Activated naive CD4-positive, alpha-beta T cell treated with Interleukin-2 at 50 U/mL for 16 hours (primary cell): ENCODE measurements around the gene SORD.
"Not testable (repeated sequence)": the region's sequence is repeated elsewhere in the genome, so short reads cannot be mapped to it uniquely, and the experiment has no call there.

Experiments used
- DNase-seq: peaks from one replicate; pipeline ENCODE4 v3.0.0-alpha.2; 2020

The SORD gene

DNA sequence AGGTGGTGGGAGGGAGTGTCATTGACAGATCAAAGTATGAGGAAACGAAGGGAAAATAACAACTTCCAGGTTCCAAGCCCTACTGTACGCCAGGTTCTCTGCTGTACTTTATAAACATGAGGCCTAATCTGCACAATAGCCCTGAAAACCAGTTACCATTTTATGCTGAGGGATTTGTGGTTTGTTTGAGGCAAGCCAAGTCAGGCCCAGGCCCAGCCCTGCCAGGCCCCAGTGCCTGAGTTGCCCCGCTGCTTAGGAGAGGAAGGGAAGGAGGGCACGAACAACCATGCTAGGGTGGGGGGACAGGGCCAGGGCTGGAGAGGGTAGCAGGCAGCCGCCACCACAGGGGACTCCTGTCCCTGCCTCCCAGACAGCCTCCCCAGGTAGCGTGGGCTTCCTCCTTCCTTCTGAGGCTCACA, 47.0 kb downstream of the SORD start:
- DNase-seq: not testable (repeated sequence)

DNA sequence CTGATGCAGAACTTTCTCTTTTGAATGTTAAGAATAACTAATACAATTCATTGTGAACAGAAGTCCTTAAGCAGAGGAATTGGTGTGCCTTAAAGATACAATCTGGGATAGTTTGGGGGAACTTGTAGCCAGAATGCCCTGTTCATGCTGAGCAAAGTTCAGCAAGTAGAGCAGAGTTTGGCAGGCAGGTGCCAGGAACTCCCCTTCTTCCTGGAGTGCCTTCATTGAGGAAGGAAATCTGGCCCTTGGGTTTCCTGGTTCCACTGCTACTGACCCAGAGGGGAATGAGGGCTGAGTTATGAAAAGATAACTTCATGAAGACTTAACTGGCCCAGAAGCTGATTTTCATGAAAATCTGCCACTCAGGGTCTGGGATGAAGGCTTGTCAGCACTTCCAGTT, 50.6 kb downstream of the SORD start:
- not testable (repeated sequence) for DNase-seq

DNA sequence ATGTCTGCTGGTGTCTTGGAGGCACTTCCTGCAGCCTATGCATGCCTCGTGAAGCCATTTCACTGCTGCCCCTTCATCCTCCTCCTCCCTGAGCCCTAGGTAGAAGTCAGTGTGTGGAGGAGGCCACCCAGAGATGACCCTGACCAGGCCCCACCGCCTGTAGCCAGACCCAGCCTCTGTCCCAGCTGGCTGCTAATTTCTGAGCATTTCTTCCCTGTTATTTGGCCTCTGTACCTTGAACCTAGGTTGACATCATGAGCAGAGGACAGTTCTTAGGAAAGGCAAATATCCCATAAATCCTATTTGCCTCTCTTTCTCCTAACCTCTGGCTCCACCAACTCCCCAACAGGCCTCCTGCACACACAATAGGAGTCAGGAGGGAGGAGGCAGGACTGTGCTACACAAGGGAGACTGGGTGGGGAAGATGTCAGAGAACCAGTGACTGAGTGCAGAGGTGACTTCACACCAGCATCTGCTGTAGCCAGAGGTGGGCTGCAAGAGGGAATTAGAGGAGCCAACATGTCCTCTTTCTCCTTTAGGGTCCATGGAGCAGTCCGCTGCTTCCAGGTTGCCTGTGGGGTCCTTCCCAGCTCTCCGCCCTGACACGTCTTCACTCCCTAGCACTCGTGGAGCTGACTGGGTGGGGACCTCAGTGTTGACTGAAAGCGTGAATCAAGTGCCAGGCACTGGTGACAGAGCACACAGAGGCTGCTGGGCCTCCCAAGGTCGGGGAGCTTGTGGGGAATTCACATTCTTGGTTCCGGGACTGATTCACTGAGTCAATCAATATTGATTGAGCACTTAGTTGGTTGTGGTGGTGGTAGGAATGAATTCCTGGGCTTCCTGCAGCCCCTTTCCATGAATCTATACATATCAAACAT, 52.7 kb downstream of the SORD start:
- not testable (repeated sequence) for DNase-seq

DNA sequence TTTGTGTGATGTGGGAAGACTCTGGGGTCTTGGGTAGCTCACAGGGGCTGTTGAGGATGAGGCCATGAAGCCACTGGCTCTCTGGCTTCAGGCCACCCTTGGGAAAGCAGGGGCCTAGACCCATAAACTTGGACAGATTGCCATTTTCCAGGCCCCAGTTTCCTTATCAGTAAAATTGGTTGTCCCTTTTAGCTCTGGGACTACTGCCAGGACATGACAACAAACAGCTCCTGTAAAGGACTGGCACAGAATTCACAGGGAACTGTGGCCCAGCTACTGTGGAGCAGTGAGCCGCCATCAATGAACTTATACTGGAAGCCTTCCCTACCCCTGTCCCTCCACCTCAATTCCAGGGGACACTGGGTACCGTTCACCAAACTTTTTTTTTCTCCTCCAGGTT, 54.4 kb downstream of the SORD start:
- DNase-seq: not testable (repeated sequence)

DNA sequence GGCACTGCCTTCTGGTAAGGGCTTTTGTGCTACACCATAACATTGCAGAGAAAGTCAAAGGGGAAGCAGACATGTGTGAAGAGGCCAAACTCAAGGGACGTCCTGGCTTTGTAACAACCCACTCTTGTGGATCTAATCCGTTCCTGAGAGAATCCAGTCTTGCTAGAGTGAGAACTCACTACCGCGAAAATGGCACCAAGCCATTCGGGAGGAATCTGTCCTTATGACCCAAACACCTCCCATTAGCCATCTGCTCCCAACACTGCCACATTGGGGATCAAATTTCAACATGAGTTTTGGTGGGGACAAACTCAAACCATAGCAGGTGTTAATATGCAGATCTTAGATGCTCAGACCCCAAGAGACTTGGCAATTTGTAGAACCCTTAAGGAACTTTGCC, 56.2 kb downstream of the SORD start:
- DNase-seq: not testable (repeated sequence)

DNA sequence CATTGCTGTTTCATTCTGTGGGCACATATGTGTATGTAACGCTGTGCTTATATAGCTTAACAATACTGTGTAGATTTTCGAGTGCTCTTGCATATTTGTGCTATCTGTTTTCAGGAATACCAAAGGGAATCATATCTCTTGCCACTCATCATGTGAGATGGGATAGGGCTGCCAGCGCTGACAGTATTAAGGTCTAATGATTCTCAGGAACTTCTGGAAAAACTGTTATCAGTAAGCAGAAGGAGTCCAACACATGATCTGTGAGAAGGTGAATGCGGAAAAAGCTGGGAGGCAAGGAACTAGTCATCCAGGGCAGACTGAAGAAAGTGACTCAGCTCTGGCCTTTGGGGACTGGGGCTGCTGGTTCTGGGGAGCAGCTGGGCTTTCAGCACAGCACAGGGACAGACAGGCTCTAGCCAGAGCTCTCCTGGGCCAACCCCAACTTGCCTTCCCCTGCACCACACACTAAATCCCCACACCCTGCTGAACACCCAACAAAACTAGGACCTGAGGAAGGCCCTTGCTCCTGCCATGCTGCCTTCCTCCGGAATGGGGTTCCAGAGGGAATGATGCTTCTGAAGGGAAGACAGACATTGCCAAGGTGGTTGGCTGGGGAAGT, 56.7 kb downstream of the SORD start:
- DNase-seq: not testable (repeated sequence)

DNA sequence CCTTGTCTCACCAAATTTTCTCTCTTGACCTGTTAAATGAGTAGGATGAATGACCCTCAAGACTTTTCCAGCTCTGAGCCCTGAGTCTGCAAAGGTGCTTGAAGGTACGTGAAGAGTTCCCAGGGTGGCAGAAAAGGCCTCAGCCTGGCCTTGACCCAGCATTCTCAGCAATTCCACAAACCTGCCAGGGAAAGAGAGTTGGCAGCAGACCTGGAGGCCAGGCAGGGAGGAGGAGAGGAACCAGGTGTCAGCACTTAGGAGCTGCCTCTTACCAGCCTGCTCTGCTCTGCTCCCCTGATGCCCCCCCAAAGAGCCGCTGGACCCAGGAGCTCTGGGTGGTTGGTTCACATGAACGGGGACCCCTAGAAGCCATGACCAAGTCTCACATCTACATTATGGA, 57.6 kb downstream of the SORD start:
- not testable (repeated sequence) for DNase-seq

DNA sequence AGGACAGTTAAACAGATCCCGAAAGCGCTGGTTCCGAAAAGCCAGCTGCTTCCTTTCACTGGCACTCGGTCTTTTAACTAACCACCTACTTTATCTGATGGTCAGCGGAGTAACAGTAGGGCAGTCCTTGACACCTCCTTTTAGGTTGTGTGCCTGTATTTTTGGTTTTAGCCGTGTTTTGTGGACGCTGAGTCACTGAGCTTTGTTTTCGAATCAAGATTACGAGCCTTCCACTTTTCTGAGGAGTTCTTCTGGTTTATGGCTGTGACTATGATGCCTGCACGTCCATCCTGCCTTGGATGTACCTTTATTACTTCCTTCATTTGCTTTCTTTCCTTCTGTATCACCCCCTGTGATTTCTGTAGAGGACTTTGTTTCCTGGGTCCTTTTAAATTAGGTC, 59.4 kb downstream of the SORD start:
- not testable (repeated sequence) for DNase-seq

DNA sequence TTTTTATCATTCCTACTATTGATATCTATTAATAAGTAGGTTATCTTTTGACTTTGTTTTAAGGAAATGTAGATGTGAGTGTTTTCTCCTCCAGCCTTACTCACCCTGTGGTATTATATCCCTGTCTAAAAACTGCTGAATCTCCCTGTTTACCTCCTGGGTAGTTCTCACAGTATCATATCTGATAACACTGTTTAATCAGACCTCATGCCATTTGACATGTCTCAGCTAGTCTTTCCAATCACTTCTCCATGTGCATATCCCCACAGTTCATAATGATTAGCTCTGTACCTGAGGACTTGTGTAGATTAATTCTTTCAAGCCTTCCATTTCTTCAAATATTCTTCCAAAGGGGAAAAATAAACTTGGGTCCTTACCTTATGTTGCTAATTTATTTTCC, 60.2 kb downstream of the SORD start:
- DNase-seq: no peak

DNA sequence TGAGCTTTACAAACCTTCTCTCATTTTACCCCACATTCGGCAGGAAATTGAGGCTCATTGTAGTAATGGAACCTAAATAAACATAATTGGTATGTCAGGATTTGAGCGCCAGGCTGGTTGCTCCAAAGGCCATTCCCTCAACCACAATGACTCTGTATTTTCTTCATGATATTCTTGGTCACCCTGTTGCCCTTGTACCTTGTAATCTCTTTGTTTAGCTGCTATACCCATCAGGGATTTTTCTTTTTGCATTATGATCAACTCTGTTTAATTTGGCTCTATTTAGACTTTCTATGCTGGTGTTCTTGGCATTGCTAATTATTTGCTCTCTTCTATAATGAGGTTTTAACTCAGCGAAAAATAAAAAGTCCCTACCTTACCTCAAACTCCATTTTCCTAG, 61.2 kb downstream of the SORD start:
- DNase-seq: no peak

DNA sequence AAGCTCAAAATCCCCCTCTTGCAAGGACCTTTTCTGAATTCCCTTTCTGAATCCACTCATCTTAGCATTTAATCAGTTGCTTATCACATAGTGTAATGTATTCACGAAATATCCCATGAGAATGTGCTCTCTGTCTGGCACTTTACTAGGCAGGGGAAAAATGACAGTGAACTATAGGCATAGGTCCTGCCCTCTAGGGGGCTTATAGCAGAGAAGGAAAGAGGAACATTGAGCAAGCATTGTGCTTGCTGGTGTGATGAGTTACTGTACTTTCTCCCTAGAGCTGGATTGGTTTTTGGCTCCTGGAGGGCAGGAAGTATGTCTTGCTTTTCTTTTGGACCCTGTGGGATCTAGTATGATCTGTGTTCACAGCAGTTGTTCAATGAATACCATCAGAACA, 64.5 kb downstream of the SORD start:
- DNase-seq: no peak

DNA sequence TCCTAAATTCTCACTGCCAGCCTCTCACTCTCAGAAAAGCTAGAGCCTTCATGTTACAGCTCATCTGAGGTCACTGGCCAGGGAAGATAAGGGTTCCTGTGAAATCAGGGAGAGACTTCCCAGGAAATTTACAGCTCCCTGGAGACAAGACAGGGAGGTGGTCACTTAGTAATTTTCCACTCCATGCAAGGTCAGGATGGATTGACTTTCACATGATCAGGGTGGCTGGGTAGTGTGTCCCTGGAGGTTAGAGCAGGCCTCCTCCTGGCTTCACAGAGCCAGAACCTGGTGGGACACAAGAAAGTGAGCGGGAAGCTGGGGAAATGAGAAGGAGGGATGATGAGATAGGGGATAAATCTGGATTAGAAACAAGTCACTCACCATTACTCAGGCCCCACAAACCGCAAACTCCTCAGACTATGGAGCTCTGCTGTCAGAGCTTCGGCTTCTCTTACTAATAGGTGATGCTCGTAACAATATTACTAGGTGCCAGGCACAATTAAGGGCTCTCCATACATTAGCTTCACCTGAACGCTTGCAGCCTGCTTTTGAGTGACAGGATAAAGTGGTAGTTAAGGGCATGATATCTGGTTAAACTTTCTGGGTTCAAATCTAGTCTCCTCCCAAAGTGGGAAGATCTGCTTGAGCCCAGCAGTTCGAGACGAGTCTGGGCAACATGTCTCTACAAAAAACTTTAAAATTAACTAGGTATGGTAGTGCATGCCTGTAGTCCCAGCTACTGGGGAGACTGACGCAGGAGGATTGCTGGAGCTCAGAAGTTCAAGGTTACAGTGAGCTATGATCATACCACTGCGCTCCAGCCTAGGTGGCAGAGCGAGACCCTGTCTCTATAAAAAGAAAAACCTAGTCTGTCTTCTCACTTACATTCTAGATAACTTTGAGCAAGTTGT, 66.1 kb downstream of the SORD start:
- no peak for DNase-seq

DNA sequence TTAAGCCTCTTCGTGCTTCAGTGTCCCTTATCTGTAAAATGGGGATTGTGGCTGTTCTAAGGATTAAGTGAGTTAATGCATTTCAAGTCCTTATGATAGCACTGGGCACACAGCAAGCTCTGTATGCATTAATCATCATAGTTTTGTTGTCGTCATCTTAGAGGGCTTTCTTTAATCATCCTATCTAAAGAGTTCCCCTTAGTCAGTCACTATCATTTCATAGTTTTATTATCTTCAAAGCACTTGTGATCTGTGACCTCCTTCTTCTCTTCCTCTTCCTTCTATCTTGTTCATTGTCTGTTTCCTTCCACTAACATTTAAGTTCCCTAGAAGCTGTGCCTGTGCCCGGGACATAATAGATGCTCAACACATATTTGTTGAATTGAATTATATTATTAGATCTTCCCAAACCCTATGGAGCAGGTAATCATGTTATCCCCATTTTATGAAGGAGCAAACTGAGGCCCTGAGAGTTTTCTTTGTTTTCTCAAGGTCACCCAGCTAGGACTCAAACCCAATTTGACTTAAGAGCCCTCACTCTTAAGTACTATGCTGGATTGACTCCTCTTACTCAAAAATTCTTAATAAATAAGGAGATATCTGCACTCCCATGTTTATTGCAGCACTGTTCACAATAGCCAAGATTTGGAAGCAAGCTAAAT, 66.8 kb downstream of the SORD start:
- DNase-seq: no peak

DNA sequence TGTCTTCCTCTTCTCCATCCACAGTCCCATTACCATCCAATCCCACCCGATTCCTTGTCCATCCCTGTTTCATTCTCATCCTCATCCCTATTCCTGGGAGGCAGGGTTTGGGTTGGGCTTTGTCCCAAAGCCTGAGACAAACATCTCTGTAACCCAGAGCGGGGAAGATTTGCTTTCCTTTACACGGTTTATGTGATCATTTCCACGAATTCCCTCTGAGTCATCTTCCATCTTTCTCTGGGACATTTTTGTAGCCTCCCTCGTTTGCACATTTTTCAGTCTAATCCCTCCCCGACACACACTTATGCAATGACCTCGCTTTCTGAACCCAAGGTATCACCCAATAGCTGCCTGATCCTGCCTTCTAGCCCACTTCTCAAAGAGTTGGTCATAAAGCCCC, 68.2 kb downstream of the SORD start:
- DNase-seq: no peak

DNA sequence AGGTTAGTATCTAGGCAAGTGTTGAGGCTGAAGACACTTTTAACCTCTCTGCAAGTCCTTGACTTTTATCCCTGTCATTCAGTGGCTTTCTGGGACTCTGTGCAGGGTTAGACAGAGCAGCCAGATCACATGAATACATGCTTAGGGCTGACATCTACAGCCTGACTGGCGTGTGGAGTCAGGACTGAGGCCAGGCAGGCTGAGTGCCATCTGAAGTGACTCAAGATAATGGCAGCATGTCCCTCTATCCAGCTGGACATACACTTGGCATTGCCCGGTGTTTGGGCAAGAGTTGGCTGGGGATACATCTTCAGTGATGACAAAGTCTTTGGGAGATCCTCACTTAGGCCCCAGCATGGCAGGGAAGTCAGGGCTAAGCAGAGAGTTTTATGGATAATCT, 68.6 kb downstream of the SORD start:
- no peak for DNase-seq

DNA sequence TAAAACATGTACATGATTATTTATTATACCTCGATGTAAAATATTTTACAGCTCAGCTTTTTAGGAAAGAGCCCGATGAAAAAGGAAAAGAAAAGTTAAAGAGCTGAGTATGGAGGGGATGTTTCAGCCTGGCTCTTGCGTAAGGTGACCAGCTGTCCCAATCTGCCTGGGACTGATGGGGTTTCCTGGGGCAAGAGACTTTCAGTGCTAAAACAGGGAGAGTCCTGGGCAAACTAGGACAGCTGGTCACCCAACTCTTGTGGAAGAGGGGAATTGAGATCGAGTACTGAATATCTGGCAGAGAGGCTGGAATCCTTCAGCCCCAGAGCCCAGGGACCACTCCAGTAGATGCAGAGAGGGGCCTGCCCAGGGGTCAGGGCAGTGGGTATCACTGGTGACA, 70.0 kb downstream of the SORD start:
- DNase-seq: no peak

DNA sequence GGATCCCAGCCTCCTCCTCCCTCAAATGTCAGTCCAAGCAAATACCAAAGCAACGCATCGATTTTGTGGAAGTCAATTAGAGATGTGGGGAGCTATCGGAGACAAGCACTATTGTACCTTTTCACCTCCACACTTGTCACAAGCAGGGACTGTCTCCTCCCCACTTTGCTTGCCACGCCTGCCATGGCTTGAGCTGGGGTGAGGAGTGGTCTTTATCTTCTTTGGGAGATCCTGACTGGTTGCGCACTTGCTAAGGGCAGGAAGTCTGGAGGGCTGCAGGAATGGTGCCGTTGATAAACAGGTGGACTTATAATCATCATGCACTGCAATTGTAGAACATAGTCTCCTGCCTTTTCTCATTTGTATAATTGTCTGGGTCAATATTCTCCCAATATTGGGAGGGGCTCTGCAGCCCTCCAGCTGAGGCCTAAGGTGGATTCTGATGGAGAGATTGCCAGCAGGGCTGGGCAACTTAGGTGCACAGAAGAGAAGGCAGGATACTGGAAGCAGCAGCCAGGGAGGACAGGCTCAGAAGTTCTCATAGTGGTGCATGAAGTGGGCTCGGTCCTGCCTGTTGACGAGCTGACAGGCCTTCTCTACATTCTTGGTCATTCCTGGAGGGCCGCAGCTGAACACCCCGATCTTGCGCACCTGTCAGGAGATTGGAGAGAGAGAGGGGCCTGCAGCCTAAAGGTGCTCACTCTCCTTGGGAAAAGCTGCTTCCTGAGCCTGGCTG, 70.8 kb downstream of the SORD start:
- no peak for DNase-seq

DNA sequence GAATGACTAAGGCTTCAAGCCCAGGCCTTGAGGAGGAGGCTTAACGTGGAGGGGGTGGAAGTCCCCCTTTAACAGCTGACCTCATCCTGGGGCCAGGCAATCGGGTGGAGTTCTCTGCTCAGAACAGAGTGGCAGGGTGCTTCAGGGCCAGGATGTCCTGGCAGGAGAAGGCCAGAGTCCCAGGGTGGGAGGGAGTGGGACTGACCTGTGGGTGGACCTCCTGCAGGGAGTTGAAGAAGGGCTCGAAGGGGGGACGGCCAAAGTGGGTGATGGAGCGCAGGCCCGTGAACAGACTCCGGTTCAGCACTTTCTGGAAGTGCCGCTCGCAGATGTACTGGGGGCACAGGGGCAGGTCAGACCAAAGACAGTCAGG, 71.3 kb downstream of the SORD start:
- no peak for DNase-seq

DNA sequence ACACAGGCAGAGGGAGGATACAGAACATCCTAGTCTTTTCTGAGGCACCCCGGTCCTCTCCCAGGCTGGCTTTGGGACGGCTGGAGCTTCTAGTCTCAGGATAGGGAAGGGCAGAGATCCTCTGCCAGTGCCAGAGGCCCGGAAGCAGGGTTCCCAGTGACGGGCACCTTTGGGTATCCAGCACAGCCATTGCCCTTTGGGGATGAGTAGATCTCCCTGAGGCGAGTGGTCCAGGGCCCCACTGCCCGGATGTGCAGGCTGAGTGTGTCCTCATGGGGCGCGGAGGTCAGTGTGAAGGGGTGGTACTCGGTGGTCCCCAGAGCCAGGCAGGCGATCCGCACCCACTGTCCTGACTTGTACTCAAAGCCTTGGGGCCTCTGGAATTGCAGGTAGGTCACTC, 72.7 kb downstream of the SORD start:
- no peak for DNase-seq

DNA sequence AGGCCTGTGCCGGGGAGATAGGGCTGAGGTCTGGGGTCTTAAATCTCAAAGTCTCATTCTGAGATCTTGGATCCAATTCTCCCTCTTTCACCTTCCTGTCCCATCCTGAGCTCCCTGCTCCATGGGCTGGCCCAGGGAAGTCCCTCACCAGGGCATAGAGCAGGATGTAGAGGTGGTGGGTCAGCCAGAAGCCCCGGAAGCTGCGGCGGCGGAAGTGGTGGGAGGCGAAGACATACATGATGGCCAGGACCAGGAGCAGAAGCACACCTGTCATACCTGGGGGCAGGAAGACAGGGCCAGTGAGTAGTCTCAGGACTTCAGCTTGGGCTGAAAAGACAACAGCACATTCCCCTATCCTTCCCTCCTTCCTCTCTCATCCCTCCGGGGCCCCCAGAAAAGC, 74.5 kb downstream of the SORD start:
- no peak for DNase-seq

DNA sequence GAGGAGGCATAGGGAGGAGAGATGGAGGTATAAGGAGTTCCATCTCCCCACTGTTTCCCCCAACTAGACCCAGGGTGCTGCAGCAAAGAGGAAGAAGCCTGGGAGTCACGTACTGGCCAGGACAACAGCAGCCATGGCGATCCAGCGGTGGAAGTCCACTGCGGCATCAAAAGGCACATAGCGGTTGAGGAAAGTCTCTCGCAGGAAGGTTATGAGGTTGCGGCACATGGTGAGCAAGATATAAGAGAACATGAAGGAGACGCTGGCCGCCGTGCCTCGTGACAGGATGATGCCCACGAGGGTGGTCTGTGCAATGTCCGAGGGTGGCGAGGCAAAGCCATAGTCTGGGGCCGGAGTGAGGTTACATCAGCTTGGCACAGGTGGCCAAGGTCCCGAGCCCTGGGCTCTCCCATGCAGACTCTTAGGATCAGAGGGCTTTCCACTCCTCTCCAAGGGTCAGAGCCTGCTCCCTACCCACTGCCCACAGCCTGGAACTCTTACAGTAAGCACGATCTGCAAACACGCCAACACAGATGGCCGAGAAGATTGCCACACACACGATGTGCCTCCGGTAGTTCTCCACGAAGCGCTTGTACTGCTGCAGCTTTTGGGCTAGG, 76.7 kb downstream of the SORD start:
- no peak for DNase-seq
